ENCODE measurements around the gene SMAD7.
A peak's percentile ranks its signal among the peaks of the same experiment; 100 is the strongest.

The SMAD7 gene

GRCh38 chr18:48949606-48950535 is 894 bp downstream of the SMAD7 start:
- POLR2A ChIA-PET = interaction anchor here (1.2 kb wide), 1 partner anchor 103 kb away, joined by 4 read pairs; no protein-coding TSS in a partner anchor

GRCh38 chr18:48949050-48949605 is 1.6 kb downstream of the SMAD7 start:
- POLR2A ChIA-PET = interaction anchor here (1.0 to 1.2 kb wide), 2 partner anchors 92 to 104 kb away, joined by 3 to 4 read pairs; no protein-coding TSS in a partner anchor
- peak overlapping the region; percentile 87 for H3K4me3 ChIP-seq (ENCODE audit: low read depth, low read length)
- no peak for DNase-seq (ENCODE audit: low read depth, low spot score)
- TF ChIP-seq CTCF (IDR thresholded peaks at IDR 0.05; ENCODE audit: insufficient read depth, low read length, missing control alignments) = no peak
- CTCF ChIA-PET = interaction anchor here (1.0 to 3.4 kb wide), 3 partner anchors 93 to 233 kb away, joined by 3 to 11 read pairs (median 6); no protein-coding TSS in a partner anchor

More at GRCh38 chr18:48949606-48950535, 894 bp downstream of the SMAD7 start:
- peak overlapping the region; percentile 87 for H3K4me3 ChIP-seq (ENCODE audit: low read depth, low read length)
- CTCF ChIA-PET = interaction anchor here (1.0 to 3.4 kb wide), 2 partner anchors 172 to 232 kb away, joined by 3 to 11 read pairs; no protein-coding TSS in a partner anchor
- TF ChIP-seq CTCF (IDR thresholded peaks at IDR 0.05; ENCODE audit: insufficient read depth, low read length, missing control alignments) = peak; percentile 30
- DNase-seq (ENCODE audit: low read depth, low spot score) = no peak

- DNase-seq (ENCODE audit: low read depth, low spot score) = no peak
- H3K4me3 ChIP-seq (ENCODE audit: low read depth, low read length) = peak overlapping the region; percentile 87
- ChIA-PET POLR2A (interaction anchor here (1.0 kb wide), 1 partner anchor 93 kb away, joined by 3 read pairs; no protein-coding TSS in a partner anchor), CTCF (interaction anchor here (1.5 to 3.4 kb wide), 3 partner anchors 93 to 231 kb away, joined by 4 to 11 read pairs (median 6); no protein-coding TSS in a partner anchor)
- no peak for TF ChIP-seq CTCF (IDR thresholded peaks at IDR 0.05; ENCODE audit: insufficient read depth, low read length, missing control alignments)
Observed at GRCh38 chr18:48948112-48949049, 2.4 kb downstream of the SMAD7 start.

- no peak for DNase-seq (ENCODE audit: low read depth, low spot score)
- ChIA-PET POLR2A (interaction anchor here (1.0 kb wide), 1 partner anchor 9 kb away, joined by 5 read pairs; no protein-coding TSS in a partner anchor), CTCF (interaction anchor here (0.8 to 3.4 kb wide), 8 partner anchors 94 to 290 kb away, joined by 3 to 11 read pairs (median 4); no protein-coding TSS in a partner anchor)
- H3K4me3 ChIP-seq (ENCODE audit: low read depth, low read length) = peak overlapping the region; percentile 87
- TF ChIP-seq CTCF (IDR thresholded peaks at IDR 0.05; ENCODE audit: insufficient read depth, low read length, missing control alignments) = no peak
Observed at GRCh38 chr18:48947560-48947959, 3.2 kb downstream of the SMAD7 start.

GRCh38 chr18:48947092-48947491 is 3.7 kb downstream of the SMAD7 start:
- POLR2A ChIA-PET = interaction anchor here (0.7 to 1.0 kb wide), 2 partner anchors 9 to 93 kb away, joined by 3 to 5 read pairs; no protein-coding TSS in a partner anchor
- H3K4me3 ChIP-seq (ENCODE audit: low read depth, low read length) = peak overlapping the region; percentile 87
- no peak for DNase-seq (ENCODE audit: low read depth, low spot score)
- TF ChIP-seq CTCF (IDR thresholded peaks at IDR 0.05; ENCODE audit: insufficient read depth, low read length, missing control alignments) = no peak
- CTCF ChIA-PET = interaction anchor here (0.7 to 3.4 kb wide), 9 partner anchors 123 to 472 kb away, joined by 3 to 11 read pairs (median 3); no protein-coding TSS in a partner anchor

Measured in AG04449 (cell line).